Stomach (tissue), 4 donors: ENCODE measurements around the gene GNAS-AS1.

Source experiments
- EP300 ChIP-seq: sonication (generic); formaldehyde crosslinking; IDR thresholded peaks from one replicate; pipeline ENCODE4 v1.6.1; 2017; ENCODE audit warnings: antibody characterized with exemption
- POLR2A ChIP-seq, 4 donors: fragments of 450-650 bp; IDR thresholded peaks; one replicate each; pipeline ENCODE4 v1.6.1; 2016; ENCODE audit warnings: antibody characterized with exemption in 4 of 4, control low read depth in 2 of 4, mild to moderate bottlenecking in 1 of 4, moderate library complexity in 1 of 4
- TF ChIP-seq, protein P1 (sequence below), 7 experiments: fragments of 450-650 bp in 4 of 7; fragments of 200-600 bp in 3 of 7; sonication (generic) in 3 of 7; IDR thresholded peaks; one replicate each; pipeline ENCODE4 v1.5.1; 2016 to 2019; ENCODE audit warnings: antibody characterized with exemption in 7 of 7, control low read depth in 2 of 7, mild to moderate bottlenecking in 1 of 7

DNA sequence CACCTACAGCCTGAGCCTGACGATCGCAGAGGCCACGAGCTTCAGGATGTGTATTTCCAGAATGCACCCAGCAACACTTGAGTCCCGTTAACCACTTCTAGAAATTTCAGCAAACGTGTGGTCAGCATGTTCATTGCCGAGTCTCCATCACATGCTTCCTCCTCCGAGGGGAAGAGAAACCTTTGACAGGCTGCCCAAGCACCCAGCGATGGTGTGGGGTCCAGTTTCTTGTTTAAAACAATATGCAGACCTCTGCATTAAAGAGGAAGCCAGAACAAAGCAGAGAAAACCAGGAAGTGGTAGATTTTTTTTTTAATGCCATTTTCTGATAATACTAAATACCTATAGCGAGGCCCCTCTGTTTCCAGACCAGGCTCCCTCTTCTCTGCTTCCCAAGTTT lies 71.9 kb downstream of the GNAS-AS1 start:
- TF ChIP-seq, protein P1, sequence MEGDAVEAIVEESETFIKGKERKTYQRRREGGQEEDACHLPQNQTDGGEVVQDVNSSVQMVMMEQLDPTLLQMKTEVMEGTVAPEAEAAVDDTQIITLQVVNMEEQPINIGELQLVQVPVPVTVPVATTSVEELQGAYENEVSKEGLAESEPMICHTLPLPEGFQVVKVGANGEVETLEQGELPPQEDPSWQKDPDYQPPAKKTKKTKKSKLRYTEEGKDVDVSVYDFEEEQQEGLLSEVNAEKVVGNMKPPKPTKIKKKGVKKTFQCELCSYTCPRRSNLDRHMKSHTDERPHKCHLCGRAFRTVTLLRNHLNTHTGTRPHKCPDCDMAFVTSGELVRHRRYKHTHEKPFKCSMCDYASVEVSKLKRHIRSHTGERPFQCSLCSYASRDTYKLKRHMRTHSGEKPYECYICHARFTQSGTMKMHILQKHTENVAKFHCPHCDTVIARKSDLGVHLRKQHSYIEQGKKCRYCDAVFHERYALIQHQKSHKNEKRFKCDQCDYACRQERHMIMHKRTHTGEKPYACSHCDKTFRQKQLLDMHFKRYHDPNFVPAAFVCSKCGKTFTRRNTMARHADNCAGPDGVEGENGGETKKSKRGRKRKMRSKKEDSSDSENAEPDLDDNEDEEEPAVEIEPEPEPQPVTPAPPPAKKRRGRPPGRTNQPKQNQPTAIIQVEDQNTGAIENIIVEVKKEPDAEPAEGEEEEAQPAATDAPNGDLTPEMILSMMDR (IDR thresholded peaks at IDR 0.05): no peak
- TF ChIP-seq EP300 (no peak), POLR2A (IDR thresholded peaks at IDR 0.05) (no peak)
